ENCODE results near the gene NEURL3.
"Not testable (repeated sequence)": the region's sequence is repeated elsewhere in the genome, so short reads cannot be mapped to it uniquely, and the experiment has no call there.

The NEURL3 gene, protein sequence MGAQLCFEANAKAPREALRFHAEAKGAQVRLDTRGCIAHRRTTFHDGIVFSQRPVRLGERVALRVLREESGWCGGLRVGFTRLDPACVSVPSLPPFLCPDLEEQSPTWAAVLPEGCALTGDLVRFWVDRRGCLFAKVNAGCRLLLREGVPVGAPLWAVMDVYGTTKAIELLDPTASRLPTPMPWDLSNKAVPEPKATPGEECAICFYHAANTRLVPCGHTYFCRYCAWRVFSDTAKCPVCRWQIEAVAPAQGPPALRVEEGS

DNA sequence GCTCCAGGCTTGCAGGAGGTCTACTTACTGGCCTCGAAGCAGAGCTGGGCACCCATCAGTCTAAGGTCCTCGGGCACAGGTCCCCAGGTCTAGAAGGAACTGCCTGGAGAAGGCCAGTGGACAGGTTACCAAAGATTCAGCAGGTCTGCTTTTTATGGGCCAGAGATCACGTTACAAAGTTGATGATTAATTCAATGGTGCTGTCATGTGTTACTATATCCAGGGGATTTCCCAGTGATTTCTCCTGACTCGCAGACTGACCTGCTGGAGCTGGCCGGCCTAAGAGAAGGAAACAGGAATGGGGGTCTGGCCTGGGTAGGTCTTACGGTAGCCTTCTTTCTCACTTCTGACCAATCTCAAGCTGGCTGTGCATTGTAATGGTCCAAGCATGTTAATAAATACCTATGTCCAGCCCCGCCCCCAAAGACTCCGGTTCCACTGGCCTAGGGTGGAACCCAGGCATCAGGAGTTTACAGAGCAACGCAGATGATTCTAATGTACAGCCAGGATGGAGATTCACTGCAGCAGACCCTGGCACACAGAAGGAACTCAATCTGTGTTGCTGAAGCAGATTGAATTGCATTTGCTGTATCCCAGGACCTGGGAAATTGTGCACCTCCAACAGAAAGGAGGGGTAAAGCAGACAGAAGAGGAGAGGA, at the start of gene NEURL3:
Gene NEURL3 (minus strand): TSS at position 127 of the 659 bp plus-strand sequence. CDS start 71 bp downstream, at position 56.
- no peak for DNase-seq (ENCODE audit: low read depth in 2 of 2)

DNA sequence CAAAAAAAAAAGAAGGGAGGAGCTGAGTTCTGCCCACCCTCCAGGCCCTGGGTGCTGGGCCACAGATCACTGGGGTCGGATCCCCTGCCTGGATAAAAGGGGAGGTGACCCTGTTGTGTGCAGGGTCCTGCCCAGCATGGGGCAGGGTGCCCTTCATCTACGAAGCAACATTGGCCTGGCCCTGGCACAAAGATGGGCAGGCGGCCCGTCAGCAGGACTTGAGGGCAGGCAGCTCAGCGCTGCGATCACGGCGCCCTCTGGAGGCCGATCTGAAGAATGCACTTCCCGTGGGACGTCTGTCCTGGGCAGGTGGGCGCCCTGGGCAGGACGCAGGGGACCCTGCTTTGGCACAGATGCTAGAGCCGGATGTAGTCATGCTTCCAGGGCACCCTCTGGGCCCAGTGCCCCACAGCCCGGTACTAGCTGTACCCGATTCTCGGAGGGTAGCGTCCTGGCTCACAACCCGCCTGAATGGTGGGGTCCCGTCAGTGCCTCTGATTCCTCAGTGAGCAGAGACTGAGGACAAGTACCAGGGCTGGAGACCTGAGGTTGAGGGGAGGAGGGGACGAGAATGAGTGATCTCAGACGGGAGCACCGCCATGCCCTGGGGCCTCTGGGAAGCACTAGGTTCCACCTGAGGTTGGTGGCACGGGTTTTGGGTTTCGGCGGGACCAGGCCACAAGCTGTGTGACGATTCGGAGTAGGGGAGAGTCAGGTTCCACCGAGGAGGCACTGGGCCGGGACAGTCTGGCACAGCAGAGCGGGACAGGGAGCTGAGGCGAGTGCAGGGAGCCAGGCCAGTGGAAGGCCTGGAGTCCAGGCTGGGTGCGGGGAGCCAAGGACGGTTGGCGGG, 49.4 kb upstream of the NEURL3 start:
- no peak for DNase-seq (ENCODE audit: low read depth in 2 of 2)

DNA sequence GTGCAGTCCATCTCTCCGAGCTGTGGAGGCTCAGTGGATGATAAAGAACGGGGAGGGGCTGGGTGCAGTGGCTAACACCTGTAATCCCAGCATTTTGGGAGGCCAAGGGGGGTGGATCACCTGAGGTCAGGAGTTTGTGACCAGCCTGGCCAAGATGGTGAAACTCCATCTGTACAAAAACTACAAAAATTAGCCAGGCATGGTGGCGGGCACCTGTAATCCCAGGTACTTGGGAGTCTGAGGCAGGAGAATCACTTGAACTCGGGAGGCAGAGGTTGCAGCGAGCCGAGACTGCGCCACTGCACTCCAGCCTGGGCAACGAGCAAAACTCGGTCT, 48.8 kb upstream of the NEURL3 start:
- not testable (repeated sequence) for DNase-seq (ENCODE audit: low read depth in 2 of 2)

DNA sequence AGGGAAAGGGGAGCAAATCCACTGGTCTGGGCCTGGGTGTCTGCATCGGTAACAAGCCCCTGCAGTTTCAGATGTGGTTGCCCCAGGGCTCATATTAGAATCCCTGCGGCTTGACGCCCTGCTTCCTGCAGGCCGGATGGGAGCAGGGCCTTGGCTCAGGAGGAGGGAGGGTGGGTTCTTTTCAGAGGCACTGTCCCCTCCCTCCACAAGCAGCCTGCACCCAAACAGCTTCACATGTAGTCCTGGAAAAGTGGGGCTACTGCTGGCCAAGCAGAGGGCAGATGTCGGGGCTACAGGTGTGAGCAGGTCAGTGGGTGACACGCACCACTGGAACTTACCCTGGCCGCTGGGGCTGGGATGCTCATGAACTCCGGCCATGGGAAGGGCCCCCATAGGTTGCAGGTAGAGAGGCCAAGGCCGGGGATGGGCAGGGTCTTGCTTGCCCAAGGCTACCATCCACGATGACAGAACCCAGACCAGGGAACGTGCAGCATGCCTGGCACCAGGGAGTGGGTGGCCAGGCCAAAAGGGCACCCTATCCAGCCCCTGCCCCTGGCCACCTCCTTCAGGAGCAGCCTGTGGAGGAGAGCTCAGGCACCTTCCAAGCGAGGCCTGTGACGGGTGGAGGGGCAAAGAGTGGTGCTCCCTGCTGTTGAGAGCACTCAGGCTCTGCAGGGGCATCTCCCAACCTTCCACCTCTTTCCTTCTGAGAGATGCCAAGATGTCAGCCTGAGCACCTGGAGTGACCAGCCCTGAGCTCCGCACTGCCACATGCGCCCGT, 48.2 kb upstream of the NEURL3 start:
- DNase-seq (ENCODE audit: low read depth in 2 of 2) = no peak

DNA sequence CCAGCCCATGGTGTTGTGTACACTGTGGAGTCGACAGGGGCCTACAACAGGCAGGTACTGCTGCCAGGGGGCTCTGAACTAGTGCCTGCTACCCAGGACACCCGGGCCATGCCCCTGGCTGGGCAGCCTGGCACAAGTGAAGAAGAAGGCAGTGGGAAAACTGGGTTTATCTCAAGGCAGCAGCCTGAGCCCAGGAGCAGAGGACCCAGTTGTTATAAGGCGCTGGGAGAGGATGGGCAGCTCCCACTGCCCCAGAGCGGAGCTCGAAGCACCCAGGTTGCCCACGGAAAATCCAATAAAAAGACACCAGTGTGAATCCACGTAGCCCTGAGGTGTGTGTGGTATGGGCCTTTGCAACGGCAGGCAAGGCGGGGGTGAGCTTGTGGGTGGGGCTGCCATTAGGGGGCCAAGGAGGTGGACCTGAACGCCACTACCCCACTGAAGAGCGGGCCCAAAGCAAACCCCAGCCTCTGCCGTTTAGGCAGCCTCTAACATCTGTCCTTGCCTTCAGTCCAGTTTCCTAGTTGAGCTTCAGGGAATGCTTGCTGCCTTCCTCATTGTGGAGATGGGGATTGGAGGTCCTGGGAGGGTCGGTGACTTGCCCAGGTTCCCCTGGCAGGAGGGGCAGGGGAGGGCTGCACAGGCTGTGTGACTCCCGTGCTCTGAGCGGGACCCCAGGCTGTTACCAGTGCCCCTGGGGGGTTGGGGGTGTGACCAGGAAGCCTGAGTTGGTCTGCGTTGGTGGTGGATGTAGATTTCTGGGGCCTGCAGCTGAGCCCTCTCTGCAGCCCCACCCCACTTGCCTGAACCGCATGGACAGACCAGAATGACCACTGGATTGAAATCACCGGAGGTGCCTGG, 47.4 kb upstream of the NEURL3 start:
- DNase-seq (ENCODE audit: low read depth in 2 of 2) = no peak

DNA sequence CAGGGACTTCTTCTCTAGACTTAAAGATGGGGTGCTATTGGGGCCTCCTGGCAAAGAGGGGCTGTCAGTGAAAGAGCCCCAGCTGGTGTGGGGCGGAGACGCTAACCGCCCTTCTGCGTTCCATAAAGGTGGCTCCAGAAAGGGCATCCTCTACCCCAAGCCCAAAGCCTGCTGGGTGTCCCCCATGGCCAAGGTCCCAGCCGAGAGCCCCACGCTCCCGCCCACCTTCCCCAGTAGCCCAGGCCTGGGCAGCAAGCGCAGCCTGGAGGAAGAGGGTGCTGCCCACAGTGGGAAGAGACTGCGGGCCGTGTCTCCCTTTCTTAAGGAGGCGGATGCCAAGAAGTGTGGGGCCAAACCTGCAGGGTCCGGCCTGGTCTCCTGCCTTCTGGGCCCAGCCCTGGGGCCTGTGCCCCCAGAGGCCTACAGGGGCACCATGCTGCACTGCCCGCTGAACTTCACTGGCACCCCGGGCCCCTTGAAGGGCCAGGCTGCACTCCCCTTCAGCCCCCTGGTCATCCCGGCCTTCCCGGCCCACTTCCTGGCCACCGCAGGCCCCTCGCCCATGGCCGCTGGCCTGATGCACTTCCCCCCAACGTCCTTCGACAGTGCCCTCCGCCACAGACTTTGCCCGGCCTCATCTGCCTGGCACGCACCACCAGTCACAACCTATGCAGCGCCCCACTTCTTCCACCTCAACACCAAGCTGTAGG, 46.6 kb upstream of the NEURL3 start:
- DNase-seq (ENCODE audit: low read depth in 2 of 2) = no peak

- no peak for DNase-seq (ENCODE audit: low read depth in 2 of 2)
These were observed 45.8 kb upstream of the NEURL3 start for GRCh38 chr2:96550787-96551604.

DNA sequence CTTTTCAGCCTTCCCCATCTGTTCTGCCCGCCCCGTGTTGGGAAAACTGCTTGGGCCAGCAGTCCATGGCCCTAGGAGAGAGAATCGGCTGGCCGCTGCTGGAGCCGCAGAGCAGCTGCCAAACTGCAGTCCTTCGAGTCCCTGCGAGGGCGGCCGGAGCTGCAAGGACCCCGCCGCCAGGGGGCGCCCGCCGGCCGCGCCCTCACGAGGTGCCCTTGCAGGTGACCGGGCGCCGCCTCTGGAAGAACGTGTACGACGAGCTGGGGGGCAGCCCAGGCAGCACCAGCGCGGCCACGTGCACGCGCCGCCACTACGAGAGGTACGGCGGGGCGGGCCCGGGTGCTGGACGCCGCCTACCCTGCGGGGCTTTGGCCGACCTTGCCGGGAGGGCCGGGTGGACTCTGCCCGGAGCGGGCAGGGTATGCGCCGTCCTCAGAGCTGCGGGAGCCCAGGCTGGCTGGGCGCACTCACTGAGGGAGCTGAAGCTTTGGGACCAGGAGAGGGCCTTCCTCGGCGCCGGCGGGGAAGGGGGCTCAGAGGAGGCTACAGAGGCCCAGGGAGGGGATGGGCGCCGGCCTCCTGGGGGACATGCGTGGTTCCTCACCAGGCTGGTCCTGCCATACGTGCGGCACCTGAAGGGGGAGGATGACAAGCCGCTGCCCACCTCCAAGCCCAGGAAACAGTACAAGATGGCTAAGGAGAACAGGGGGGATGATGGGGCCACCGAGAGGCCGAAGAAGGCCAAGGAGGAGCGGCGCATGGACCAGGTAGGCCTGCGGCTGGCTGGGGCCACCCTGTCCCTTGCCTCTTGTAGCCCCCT, 45.0 kb upstream of the NEURL3 start:
- DNase-seq (ENCODE audit: low read depth in 2 of 2) = no peak

DNA sequence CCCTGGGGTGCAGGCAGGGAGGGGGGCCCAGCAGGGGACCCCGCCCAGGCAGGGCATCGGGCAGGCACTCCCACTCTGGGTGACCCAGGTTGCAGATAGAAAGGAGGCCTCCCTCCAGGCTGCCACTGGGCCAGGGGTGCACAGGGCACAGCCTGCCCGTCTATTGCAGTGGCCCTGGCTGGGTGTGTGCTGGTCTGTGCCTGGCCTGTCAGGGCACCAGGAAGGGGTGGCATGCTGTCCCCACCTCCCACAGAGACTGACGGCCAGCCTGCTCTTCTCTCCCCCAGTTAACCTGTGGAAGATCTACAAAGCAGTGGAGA, 44.3 kb upstream of the NEURL3 start:
- DNase-seq (ENCODE audit: low read depth in 2 of 2) = no peak

DNA sequence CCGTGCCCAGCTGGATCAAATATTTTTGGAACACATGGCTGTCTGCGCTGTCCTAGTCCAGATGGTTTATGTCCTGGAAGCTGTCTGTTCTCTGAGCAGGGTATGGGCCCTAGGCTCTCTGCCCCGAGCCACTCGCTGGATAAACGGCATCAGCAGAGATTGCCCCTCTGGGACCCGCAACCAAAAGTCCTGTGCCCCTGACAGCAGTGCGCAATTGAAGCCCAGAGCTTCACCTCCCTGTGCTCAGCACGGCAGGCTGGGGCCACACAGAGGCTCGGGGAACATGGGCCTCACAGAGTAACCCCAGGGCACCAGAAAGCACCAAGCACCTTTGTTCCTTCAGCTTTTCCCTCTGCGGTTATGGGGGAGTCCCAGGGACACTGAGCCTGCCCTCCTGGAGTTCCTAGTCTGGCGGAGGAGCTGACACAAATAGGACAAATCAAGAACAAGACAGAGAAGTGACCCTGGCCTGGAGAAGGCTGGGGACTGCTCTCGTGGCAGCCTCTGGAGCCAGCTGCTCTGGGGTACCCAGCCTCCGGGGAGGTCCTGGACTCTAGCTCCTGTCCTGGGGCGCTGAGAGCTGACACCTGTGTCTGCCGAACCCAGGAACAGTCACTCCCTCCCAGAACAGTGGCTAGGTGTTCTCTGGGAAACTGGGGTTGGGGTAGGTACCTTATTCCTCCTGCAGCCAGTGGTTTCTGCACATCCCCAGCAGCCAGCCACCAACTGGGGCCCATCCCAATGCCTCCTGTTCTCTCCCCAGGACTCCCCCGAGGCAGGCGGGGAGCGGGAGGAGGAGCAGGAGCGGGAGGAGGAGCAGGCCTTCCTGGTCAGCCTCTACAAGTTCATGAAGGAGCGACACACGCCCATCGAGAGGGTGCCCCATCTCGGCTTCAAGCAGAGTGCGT, 43.7 kb upstream of the NEURL3 start:
- no peak for DNase-seq (ENCODE audit: low read depth in 2 of 2)

DNA sequence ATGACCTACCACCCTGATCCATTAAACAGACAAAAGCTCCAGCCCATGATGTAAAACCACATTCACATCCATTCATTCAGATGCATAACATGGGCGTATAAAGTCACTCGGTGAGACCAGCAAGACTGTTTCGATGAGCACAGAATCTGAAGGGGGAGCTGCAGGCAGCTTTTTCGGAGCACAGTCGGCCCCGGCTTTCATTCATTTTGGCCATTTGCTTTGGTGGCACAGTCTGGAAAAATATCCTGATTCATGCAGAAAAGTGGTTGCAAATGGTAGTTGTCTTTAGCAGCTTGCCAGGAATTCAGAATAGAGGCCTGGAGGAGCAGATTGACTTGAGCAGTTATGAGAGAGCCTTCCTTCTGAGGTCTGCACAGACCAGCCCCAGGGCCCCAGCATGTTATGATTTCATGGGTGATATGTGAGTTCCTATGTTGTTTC, 42.6 kb upstream of the NEURL3 start:
- no peak for DNase-seq (ENCODE audit: low read depth in 2 of 2)

GRCh38 chr2:96547203-96547641, 42.1 kb upstream of the NEURL3 start:
- DNase-seq (ENCODE audit: low read depth in 2 of 2) = no peak

- no peak for DNase-seq (ENCODE audit: low read depth in 2 of 2)
These were observed 41.6 kb upstream of the NEURL3 start for GRCh38 chr2:96546797-96547196.

GRCh38 chr2:96546321-96546720, 41.2 kb upstream of the NEURL3 start:
- no peak for DNase-seq (ENCODE audit: low read depth in 2 of 2)

- no peak for DNase-seq (ENCODE audit: low read depth in 2 of 2)
These were observed 37.3 kb upstream of the NEURL3 start for GRCh38 chr2:96542357-96542977.

- peak; percentile 89 to 90 for DNase-seq (ENCODE audit: low read depth in 2 of 2)
These were observed 36.4 kb upstream of the NEURL3 start for GRCh38 chr2:96541398-96542152.
